Measurements from ENCODE around the gene L3MBTL4.

L3MBTL4 gene

GRCh38 chr18:6021306-6022073, 393.2 kb downstream of the L3MBTL4 start:
- no peak for TF ChIP-seq CTCF (conservative IDR thresholded peaks at IDR 0.05; ENCODE audit: control insufficient read depth, insufficient read depth, low read depth, low read length)
- DNase-seq (ENCODE audit: low read depth), result no peak
- no peak overlapping the region for H3K4me3 ChIP-seq (ENCODE audit: control insufficient read depth, low read depth, low read length)

GRCh38 chr18:6018671-6019070, 396.0 kb downstream of the L3MBTL4 start:
- no peak overlapping the region for H3K4me3 ChIP-seq (ENCODE audit: control insufficient read depth, low read depth, low read length)
- DNase-seq (ENCODE audit: low read depth), result no peak
- no peak for TF ChIP-seq CTCF (conservative IDR thresholded peaks at IDR 0.05; ENCODE audit: control insufficient read depth, insufficient read depth, low read depth, low read length)

- no peak for TF ChIP-seq CTCF (conservative IDR thresholded peaks at IDR 0.05; ENCODE audit: control insufficient read depth, insufficient read depth, low read depth, low read length)
- no peak overlapping the region for H3K4me3 ChIP-seq (ENCODE audit: control insufficient read depth, low read depth, low read length)
- no peak for DNase-seq (ENCODE audit: low read depth)
Observed at GRCh38 chr18:6017171-6017570, 397.5 kb downstream of the L3MBTL4 start.

GRCh38 chr18:6015364-6015763, 399.3 kb downstream of the L3MBTL4 start:
- no peak for TF ChIP-seq CTCF (conservative IDR thresholded peaks at IDR 0.05; ENCODE audit: control insufficient read depth, insufficient read depth, low read depth, low read length)
- H3K4me3 ChIP-seq (ENCODE audit: control insufficient read depth, low read depth, low read length), result no peak overlapping the region
- peak; percentile 15 for DNase-seq (ENCODE audit: low read depth)

- no peak for TF ChIP-seq CTCF (conservative IDR thresholded peaks at IDR 0.05; ENCODE audit: control insufficient read depth, insufficient read depth, low read depth, low read length)
- H3K4me3 ChIP-seq (ENCODE audit: control insufficient read depth, low read depth, low read length), result peak overlapping the region; percentile 3
- peak; percentile 66 for DNase-seq (ENCODE audit: low read depth)
Observed at GRCh38 chr18:6013171-6013810, 401.4 kb downstream of the L3MBTL4 start.

GRCh38 chr18:6010921-6011320, 403.8 kb downstream of the L3MBTL4 start:
- DNase-seq (ENCODE audit: low read depth), result no peak
- H3K4me3 ChIP-seq (ENCODE audit: control insufficient read depth, low read depth, low read length), result no peak overlapping the region
- TF ChIP-seq CTCF (conservative IDR thresholded peaks at IDR 0.05; ENCODE audit: control insufficient read depth, insufficient read depth, low read depth, low read length), result no peak

Data from fibroblast of mammary gland (primary cell).